ENCODE results near the gene APC2.

Gene APC2

GRCh38 chr19:1468821-1469254 is 18.9 kb downstream of the APC2 start:
- no peak overlapping the region for H3K4me3 ChIP-seq (ENCODE audit: low read length)
- no peaks in the 10 kb centered on the region for H3K27me3 ChIP-seq (ENCODE audit: low read depth, low read length)
- peaks cover 18% of the 10 kb centered on the region for H4K20me1 ChIP-seq (ENCODE audit: insufficient read depth, low read length)

GRCh38 chr19:1469255-1470054 is 19.5 kb downstream of the APC2 start:
- no peaks in the 10 kb centered on the region for H3K4me1 ChIP-seq (ENCODE audit: low read length)
- no peak for TF ChIP-seq CTCF (IDR thresholded peaks at IDR 0.05; ENCODE audit: low read depth, low read length)
- no peak for TF ChIP-seq EZH2phosphoT487 (IDR thresholded peaks at IDR 0.05; ENCODE audit: low read depth)
- H3K36me3 ChIP-seq (replicated peaks; ENCODE audit: low read depth, low read length) = peaks cover 4% of the 10 kb centered on the region
- no peak overlapping the region for H3K9ac ChIP-seq (ENCODE audit: low read length)
- no peaks in the 10 kb centered on the region for H3K9me3 ChIP-seq (ENCODE audit: insufficient read depth, low read length)
- H3K27ac ChIP-seq (ENCODE audit: low read length) = no peak overlapping the region
- H4K20me1 ChIP-seq (ENCODE audit: insufficient read depth, low read length) = peaks cover 23% of the 10 kb centered on the region
- no peaks in the 10 kb centered on the region for H3K79me2 ChIP-seq (ENCODE audit: low read length)
- H3K27me3 ChIP-seq (ENCODE audit: low read depth, low read length) = no peaks in the 10 kb centered on the region
- no peak overlapping the region for H3K4me3 ChIP-seq (ENCODE audit: low read length)
- no peak overlapping the region for H2AFZ ChIP-seq (ENCODE audit: low read depth, low read length)
- H3K4me2 ChIP-seq (ENCODE audit: low read length) = no peak overlapping the region

More at GRCh38 chr19:1468821-1469254, 18.9 kb downstream of the APC2 start:
- Histone ChIP-seq H3K4me2 (ENCODE audit: low read length) (no peak overlapping the region), H3K9me3 (ENCODE audit: insufficient read depth, low read length) (no peaks in the 10 kb centered on the region), H3K36me3 (replicated peaks; ENCODE audit: low read depth, low read length) (peaks cover 4% of the 10 kb centered on the region), H3K9ac (ENCODE audit: low read length) (no peak overlapping the region), H3K27ac (ENCODE audit: low read length) (no peak overlapping the region), H3K4me1 (ENCODE audit: low read length) (no peaks in the 10 kb centered on the region), H3K79me2 (ENCODE audit: low read length) (no peaks in the 10 kb centered on the region), H2AFZ (ENCODE audit: low read depth, low read length) (no peak overlapping the region)
- TF ChIP-seq EZH2phosphoT487 (IDR thresholded peaks at IDR 0.05; ENCODE audit: low read depth) (no peak), CTCF (IDR thresholded peaks at IDR 0.05; ENCODE audit: low read depth, low read length) (no peak)

- no peaks in the 10 kb centered on the region for H3K9me3 ChIP-seq (ENCODE audit: insufficient read depth, low read length)
- H3K4me3 ChIP-seq (ENCODE audit: low read length) = no peak overlapping the region
- TF ChIP-seq EZH2phosphoT487 (IDR thresholded peaks at IDR 0.05; ENCODE audit: low read depth) = no peak
- TF ChIP-seq CTCF (IDR thresholded peaks at IDR 0.05; ENCODE audit: low read depth, low read length) = no peak
- peaks cover 9% of the 10 kb centered on the region for H3K36me3 ChIP-seq (replicated peaks; ENCODE audit: low read depth, low read length)
- no peaks in the 10 kb centered on the region for H3K27me3 ChIP-seq (ENCODE audit: low read depth, low read length)
- no peak overlapping the region for H2AFZ ChIP-seq (ENCODE audit: low read depth, low read length)
- no peaks in the 10 kb centered on the region for H3K79me2 ChIP-seq (ENCODE audit: low read length)
- no peak overlapping the region for H3K4me2 ChIP-seq (ENCODE audit: low read length)
- H3K4me1 ChIP-seq (ENCODE audit: low read length) = no peaks in the 10 kb centered on the region
- no peak overlapping the region for H3K27ac ChIP-seq (ENCODE audit: low read length)
- H4K20me1 ChIP-seq (ENCODE audit: insufficient read depth, low read length) = peaks cover 28% of the 10 kb centered on the region
- no peak overlapping the region for H3K9ac ChIP-seq (ENCODE audit: low read length)
Observed at GRCh38 chr19:1470055-1470304, 20.1 kb downstream of the APC2 start.

GRCh38 chr19:1470305-1471009 is 20.5 kb downstream of the APC2 start:
- peaks cover 9% of the 10 kb centered on the region for H3K36me3 ChIP-seq (replicated peaks; ENCODE audit: low read depth, low read length)
- H3K4me3 ChIP-seq (ENCODE audit: low read length) = no peak overlapping the region
- H3K79me2 ChIP-seq (ENCODE audit: low read length) = no peaks in the 10 kb centered on the region; the same call in 1 of the 2 replicates
- H3K4me2 ChIP-seq (ENCODE audit: low read length) = no peak overlapping the region
- TF ChIP-seq CTCF (IDR thresholded peaks at IDR 0.05; ENCODE audit: low read depth, low read length) (no peak), EZH2phosphoT487 (IDR thresholded peaks at IDR 0.05; ENCODE audit: low read depth) (no peak)
- H4K20me1 ChIP-seq (ENCODE audit: insufficient read depth, low read length) = peaks cover 30% of the 10 kb centered on the region
- no peaks in the 10 kb centered on the region for H3K9me3 ChIP-seq (ENCODE audit: insufficient read depth, low read length)
- H3K4me1 ChIP-seq (ENCODE audit: low read length) = no peaks in the 10 kb centered on the region
- H3K9ac ChIP-seq (ENCODE audit: low read length) = no peak overlapping the region
- no peak overlapping the region for H3K27ac ChIP-seq (ENCODE audit: low read length)
- no peak overlapping the region for H2AFZ ChIP-seq (ENCODE audit: low read depth, low read length)
- no peaks in the 10 kb centered on the region for H3K27me3 ChIP-seq (ENCODE audit: low read depth, low read length)
